ENCODE data around the gene NCOR1. TPM values are rescaled to one million over a fixed set of nuclear protein-coding genes. Genes with fewer than 3 reads are reported as not detected.

Gene NCOR1
- total and polyA plus RNA-seq, 2 of the 8 experiments (the other 6 are each of a cell fraction or from before 2014, with no cell fraction given), result 65.4 to 142 TPM

DNA sequence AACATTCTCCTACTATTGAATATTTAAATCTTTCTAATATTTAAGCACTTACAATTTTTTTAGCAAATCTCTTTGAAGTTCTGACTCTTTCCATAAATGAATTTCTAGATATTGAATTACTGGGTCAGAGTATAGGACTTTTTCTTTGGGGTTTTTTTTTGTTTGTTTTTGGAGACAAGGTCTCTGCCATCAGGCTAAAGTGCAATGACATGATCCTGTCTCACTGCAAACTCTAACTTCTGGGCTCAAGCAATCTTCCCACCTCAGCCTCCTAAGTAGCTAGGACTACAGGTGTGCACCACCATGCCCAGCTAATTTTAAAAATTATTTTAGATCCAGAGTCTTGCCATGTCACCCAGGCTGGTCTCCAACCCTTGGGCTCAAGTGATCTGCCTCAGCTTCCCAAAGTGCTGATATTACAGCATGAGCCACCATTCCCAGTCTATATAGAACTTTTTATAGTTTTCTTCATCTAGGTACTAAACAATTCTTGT is 26.6 kb upstream of the NCOR1 start (continued):
- TF ChIP-seq CHD7 (IDR thresholded peaks at IDR 0.05; ENCODE audit: insufficient replicate concordance, low read length) (no peak), JUND (IDR thresholded peaks at IDR 0.05; ENCODE audit: low read length) (no peak), JUN (IDR thresholded peaks at IDR 0.05; ENCODE audit: low read depth, low read length) (no peak)
